Cerebellar cortex (tissue), 1 donor: Measurements from ENCODE around the gene ZFYVE9.
A peak's percentile ranks its signal among the peaks of the same experiment; 100 is the strongest.
"Not testable (repeated sequence)": the region's sequence is repeated elsewhere in the genome, so short reads cannot be mapped to it uniquely, and the experiment has no call there.

ENCODE experiments used
- DNase-seq: peaks from one replicate; pipeline ENCODE4 v3.0.0-alpha.2; 2015; ENCODE audit warnings: low spot score

ZFYVE9 gene

GRCh38 chr1:52368383-52369172, 226.7 kb downstream of the ZFYVE9 start:
- peak; percentile 71 for DNase-seq

- DNase-seq, result not testable (repeated sequence)
Observed at GRCh38 chr1:52369851-52370250, 228.0 kb downstream of the ZFYVE9 start.

- DNase-seq, result no peak
Observed at GRCh38 chr1:52385376-52385775, 243.5 kb downstream of the ZFYVE9 start.

- DNase-seq, result no peak
Observed at GRCh38 chr1:52386458-52386857, 244.6 kb downstream of the ZFYVE9 start.

GRCh38 chr1:52393174-52393573, 251.3 kb downstream of the ZFYVE9 start:
- DNase-seq, result no peak
